ENCODE measurements around the gene RAG2. TPM values are rescaled to one million over a fixed set of nuclear protein-coding genes. Genes with fewer than 3 reads are reported as not detected.

The RAG2 gene
- total RNA-seq, 1 experiment from 2014 or later, result not detected

DNA sequence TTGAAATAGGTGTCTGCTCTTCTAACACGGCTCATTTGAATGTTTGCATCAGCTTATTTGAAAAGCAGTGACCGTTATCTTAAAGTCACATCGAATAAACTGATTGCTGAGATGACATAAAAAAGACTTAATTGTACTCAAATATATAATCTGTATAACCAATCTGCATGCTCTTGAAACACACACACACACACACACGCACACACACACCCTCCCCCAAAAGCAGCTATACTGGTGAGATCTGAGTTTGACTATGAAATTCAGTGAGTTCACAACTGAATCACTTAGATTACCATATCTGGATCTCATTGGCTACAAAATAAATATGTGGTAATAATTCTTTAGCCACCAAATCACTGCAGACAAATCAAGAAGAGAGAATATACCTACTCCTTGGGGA lies 7.5 kb downstream of the RAG2 start:
- H2AK5ac ChIP-seq (ENCODE audit: insufficient read length, low read length), result no peak overlapping the region
- H3K79me1 ChIP-seq (ENCODE audit: insufficient read depth, low read depth, low read length, poor library complexity, severe bottlenecking), result no peaks in the 10 kb centered on the region
- H3K23me2 ChIP-seq (ENCODE audit: insufficient read length, low read depth, low read length, poor library complexity, severe bottlenecking), result no peaks in the 10 kb centered on the region
- no peak overlapping the region for H2BK5ac ChIP-seq (ENCODE audit: insufficient read length, low read length)
- H3K27me3 Mint-ChIP-seq (ENCODE audit: low read depth), result peaks cover 55% of the 10 kb centered on the region
- no peak overlapping the region for H2BK15ac ChIP-seq (ENCODE audit: low read depth, low read length)
- H3K27me3 ChIP-seq (ENCODE audit: insufficient read depth, low read length), result no peaks in the 10 kb centered on the region
- peaks cover 5 to 6% of the 10 kb centered on the region in 2 experiments for H3K4me1 Mint-ChIP-seq
- H3K27ac ChIP-seq (ENCODE audit: insufficient read length, low read depth, low read length), result no peak overlapping the region
- H2BK12ac ChIP-seq (ENCODE audit: insufficient read length, low read depth, low read length), result no peak overlapping the region
- H4K8ac ChIP-seq (replicated peaks; ENCODE audit: insufficient read length, low read depth, low read length), result no peak overlapping the region
- WGBS (ENCODE audit: extremely low coverage, insufficient read length, low lambda C conversion rate), result no CpG with 5 or more reads among the region's 4 CpGs
- no peak overlapping the region for H3K27ac Mint-ChIP-seq
- H3K36me3 Mint-ChIP-seq (ENCODE audit: insufficient read depth in 1 of 3, low read depth in 3 of 3), result no peaks in the 10 kb centered on the region
- no peaks in the 10 kb centered on the region for H3K4me1 ChIP-seq (ENCODE audit: insufficient read depth, low read length)
- no peak overlapping the region for H2BK20ac ChIP-seq (ENCODE audit: low read depth, low read length, poor library complexity, severe bottlenecking)
- H4K5ac ChIP-seq (ENCODE audit: insufficient read length, low read depth, low read length), result no peak overlapping the region
- H3T11ph ChIP-seq (ENCODE audit: low read length), result no peak overlapping the region
- no peak overlapping the region for H4K91ac ChIP-seq (ENCODE audit: insufficient read length, low read depth, low read length)
- no peaks in the 10 kb centered on the region for H3K79me2 ChIP-seq (ENCODE audit: insufficient read depth, low read length)
- no peaks in the 10 kb centered on the region for H4K20me1 ChIP-seq (ENCODE audit: control insufficient read depth, insufficient read depth, insufficient read length)
- no peak overlapping the region for H3K9ac ChIP-seq (ENCODE audit: extremely low read depth, insufficient read length, low read length)
- TF ChIP-seq, protein P1, sequence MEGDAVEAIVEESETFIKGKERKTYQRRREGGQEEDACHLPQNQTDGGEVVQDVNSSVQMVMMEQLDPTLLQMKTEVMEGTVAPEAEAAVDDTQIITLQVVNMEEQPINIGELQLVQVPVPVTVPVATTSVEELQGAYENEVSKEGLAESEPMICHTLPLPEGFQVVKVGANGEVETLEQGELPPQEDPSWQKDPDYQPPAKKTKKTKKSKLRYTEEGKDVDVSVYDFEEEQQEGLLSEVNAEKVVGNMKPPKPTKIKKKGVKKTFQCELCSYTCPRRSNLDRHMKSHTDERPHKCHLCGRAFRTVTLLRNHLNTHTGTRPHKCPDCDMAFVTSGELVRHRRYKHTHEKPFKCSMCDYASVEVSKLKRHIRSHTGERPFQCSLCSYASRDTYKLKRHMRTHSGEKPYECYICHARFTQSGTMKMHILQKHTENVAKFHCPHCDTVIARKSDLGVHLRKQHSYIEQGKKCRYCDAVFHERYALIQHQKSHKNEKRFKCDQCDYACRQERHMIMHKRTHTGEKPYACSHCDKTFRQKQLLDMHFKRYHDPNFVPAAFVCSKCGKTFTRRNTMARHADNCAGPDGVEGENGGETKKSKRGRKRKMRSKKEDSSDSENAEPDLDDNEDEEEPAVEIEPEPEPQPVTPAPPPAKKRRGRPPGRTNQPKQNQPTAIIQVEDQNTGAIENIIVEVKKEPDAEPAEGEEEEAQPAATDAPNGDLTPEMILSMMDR (conservative IDR thresholded peaks at IDR 0.05), result no peak
- no peak overlapping the region for H3K4me2 ChIP-seq (ENCODE audit: insufficient read depth, insufficient read length, low read length)
- H2BK120ac ChIP-seq (ENCODE audit: low read depth, low read length, poor library complexity, severe bottlenecking), result no peak overlapping the region
- H3K9me3 ChIP-seq (ENCODE audit: control insufficient read depth, low read depth, low read length), result no peaks in the 10 kb centered on the region
- no peak overlapping the region for H3K56ac ChIP-seq (ENCODE audit: insufficient read length, low read depth, low read length)
- no peaks in the 10 kb centered on the region for H3K9me3 Mint-ChIP-seq
- DNase-seq, result no peak
- H3K4me3 Mint-ChIP-seq, result no peak overlapping the region
- no peak overlapping the region for H3K14ac ChIP-seq (ENCODE audit: insufficient read depth, low read length)
- no peak overlapping the region for H2AFZ ChIP-seq (ENCODE audit: low read length)
- H3K23ac ChIP-seq (ENCODE audit: insufficient read length, low read depth, low read length), result no peak overlapping the region
- no peak overlapping the region for H3K4ac ChIP-seq (ENCODE audit: low read depth, low read length)
- no peak overlapping the region for H3K18ac ChIP-seq (ENCODE audit: insufficient read length, low read depth, low read length)

All from H9 (cell line).